Measurements from ENCODE around the gene LRRIQ3.
A peak's percentile ranks its signal among the peaks of the same experiment; 100 is the strongest.

LRRIQ3 gene, protein sequence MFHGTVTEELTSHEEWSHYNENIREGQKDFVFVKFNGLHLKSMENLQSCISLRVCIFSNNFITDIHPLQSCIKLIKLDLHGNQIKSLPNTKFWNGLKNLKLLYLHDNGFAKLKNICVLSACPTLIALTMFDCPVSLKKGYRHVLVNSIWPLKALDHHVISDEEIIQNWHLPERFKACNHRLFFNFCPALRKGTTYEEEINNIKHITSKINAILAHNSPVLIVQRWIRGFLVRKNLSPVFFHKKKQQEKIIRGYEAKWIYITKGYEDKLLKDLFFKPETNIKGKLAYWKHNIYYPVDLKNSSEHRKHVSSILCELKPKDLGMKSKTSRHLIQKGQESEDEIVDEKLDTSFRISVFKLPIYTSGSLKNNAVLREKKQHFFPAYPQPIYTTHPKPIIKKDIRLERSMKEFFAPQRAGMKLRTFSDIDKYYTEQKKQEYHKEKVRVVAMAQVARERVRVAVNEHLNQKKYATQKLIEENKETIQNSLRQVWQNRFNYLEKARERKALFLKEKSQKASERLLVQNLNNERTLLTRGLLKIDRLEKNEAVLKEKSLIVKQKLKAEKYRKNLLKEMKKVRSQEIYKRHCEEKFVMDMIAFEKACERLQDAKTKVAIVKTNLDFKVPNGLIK

GRCh38 chr1:74197657-74198552 is at the start of gene LRRIQ3, which contains the start of gene FPGT:
LRRIQ3 (minus strand) TSS chr1:74198176; CDS start chr1:74183684, 14,492 bp downstream.
FPGT (plus strand) TSS chr1:74198242; CDS start chr1:74198279, 37 bp downstream.
- peak within 1 kb of the TSS; percentile 75 for H3K27ac ChIP-seq (ENCODE audit: low read length)
- no peaks in the 10 kb centered on the region for H3K36me3 ChIP-seq (ENCODE audit: control insufficient read depth, low read depth, low read length)
- H3K9ac ChIP-seq (ENCODE audit: low read length), result peak within 1 kb of the TSS; percentile 67
- H3K4me1 ChIP-seq (ENCODE audit: control insufficient read depth, low read depth, low read length), result no peaks in the 10 kb centered on the region
- no peaks in the 10 kb centered on the region for H3K9me3 ChIP-seq (ENCODE audit: control insufficient read depth, low read depth, low read length)
- H3K27me3 ChIP-seq (ENCODE audit: control insufficient read depth, insufficient read depth, low read length), result no peaks in the 10 kb centered on the region
- H3K4me3 ChIP-seq (ENCODE audit: low read length), result peak within 1 kb of the TSS; percentile 84

DNA sequence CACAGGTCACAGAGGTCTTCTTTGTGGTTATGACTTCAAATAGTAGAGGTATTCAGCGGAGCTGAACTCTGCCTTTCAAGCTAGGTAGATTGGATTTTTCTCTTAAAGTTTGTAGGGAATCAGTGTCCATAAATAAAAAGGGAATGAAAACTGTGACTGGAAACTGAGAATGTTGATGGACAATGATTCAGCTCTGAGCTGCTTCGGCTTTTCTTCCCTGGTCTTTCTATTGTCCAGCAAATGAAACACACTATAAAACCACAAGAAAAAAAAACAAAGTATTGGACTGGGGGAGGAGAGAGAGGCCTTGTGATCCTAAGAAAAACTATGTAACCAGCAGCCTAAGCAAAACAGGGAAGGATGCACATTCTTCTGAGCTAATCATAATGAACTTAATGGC is 48.3 kb upstream of the LRRIQ3 start:
- Histone ChIP-seq H3K27me3 (ENCODE audit: control insufficient read depth, insufficient read depth, low read length) (peaks cover 26% of the 10 kb centered on the region), H3K27ac (ENCODE audit: low read length) (no peak overlapping the region), H3K9ac (ENCODE audit: low read length) (no peak overlapping the region), H3K9me3 (ENCODE audit: control insufficient read depth, low read depth, low read length) (peaks cover 6% of the 10 kb centered on the region), H3K4me3 (ENCODE audit: low read length) (no peak overlapping the region), H3K4me1 (ENCODE audit: control insufficient read depth, low read depth, low read length) (peaks cover 26% of the 10 kb centered on the region), H3K36me3 (ENCODE audit: control insufficient read depth, low read depth, low read length) (no peaks in the 10 kb centered on the region)

DNA sequence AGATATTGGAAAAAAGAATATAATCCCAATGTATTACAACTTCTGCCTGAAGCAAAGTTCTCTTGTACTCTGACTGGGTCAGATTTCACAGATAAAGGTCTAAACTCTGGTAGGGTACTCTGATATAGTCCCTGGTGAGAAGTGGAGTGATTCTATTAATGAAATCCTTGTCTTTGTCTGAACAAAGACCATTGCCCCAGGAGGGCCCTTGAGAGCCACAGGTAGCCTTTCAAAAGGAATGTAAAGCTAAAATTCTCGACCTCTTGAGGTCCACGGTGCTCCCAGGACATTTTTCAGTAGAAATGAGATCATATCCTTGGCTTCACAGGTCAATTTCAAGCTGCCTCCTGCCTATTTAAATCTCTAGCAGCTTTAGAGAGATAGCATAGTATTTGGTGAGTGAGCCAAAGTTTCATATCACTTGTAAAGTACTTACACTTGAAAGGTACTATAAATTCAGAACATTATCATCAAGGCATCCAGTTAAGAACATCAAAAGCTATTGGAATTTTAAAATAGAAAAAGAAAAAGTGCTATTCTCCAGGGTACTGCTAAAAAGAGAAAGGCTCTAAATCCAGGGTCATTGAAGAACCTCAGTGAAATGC is 47.3 kb upstream of the LRRIQ3 start:
- H3K4me1 ChIP-seq (ENCODE audit: control insufficient read depth, low read depth, low read length), result peaks cover 26% of the 10 kb centered on the region
- H3K9me3 ChIP-seq (ENCODE audit: control insufficient read depth, low read depth, low read length), result peaks cover 6% of the 10 kb centered on the region
- H3K27me3 ChIP-seq (ENCODE audit: control insufficient read depth, insufficient read depth, low read length), result peaks cover 26% of the 10 kb centered on the region
- H3K4me3 ChIP-seq (ENCODE audit: low read length), result peak overlapping the region; percentile 23
- H3K27ac ChIP-seq (ENCODE audit: low read length), result no peak overlapping the region
- no peaks in the 10 kb centered on the region for H3K36me3 ChIP-seq (ENCODE audit: control insufficient read depth, low read depth, low read length)
- H3K9ac ChIP-seq (ENCODE audit: low read length), result no peak overlapping the region

DNA sequence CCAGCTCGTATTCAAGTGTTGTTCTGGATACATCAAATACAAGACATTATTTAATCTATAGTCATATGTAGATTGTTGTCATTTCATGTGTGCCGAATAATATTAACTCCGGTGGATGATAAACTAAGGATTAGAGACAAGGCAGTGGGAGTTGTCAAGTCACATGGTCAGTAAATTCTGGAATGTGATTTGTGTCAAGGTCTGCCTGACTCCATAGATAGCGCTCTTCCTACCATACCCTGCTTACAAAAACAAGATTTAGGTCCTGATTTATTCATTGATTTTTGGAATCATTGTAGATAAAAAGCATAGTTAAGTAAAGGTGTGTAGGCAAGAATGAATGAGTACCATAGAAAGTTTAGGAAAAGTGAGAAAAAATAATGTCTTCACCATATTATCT is 39.8 kb upstream of the LRRIQ3 start:
- Histone ChIP-seq H3K9ac (ENCODE audit: low read length) (no peak overlapping the region), H3K27ac (ENCODE audit: low read length) (no peak overlapping the region), H3K4me3 (ENCODE audit: low read length) (no peak overlapping the region), H3K4me1 (ENCODE audit: control insufficient read depth, low read depth, low read length) (no peaks in the 10 kb centered on the region), H3K9me3 (ENCODE audit: control insufficient read depth, low read depth, low read length) (no peaks in the 10 kb centered on the region), H3K36me3 (ENCODE audit: control insufficient read depth, low read depth, low read length) (no peaks in the 10 kb centered on the region), H3K27me3 (ENCODE audit: control insufficient read depth, insufficient read depth, low read length) (no peaks in the 10 kb centered on the region)

DNA sequence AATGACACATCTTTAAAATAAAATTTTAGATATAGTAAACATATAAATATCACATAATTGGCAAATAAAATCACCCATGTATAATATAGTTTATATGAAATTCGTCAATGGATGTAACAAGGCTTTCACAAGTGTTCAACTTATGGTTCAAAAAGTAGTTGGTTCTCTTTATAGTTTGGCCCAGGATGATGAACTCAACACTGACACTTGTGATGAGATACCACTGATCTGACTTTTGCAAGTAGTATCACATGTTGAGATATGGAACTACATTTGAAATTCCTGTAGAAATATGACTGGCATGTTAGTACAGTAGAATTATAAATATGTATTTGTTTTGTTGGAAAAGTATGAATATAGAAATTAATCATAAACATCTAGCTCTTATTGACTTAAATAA is 39.1 kb upstream of the LRRIQ3 start:
- Histone ChIP-seq H3K9ac (ENCODE audit: low read length) (no peak overlapping the region), H3K27me3 (ENCODE audit: control insufficient read depth, insufficient read depth, low read length) (no peaks in the 10 kb centered on the region), H3K9me3 (ENCODE audit: control insufficient read depth, low read depth, low read length) (no peaks in the 10 kb centered on the region), H3K27ac (ENCODE audit: low read length) (no peak overlapping the region), H3K4me3 (ENCODE audit: low read length) (no peak overlapping the region), H3K4me1 (ENCODE audit: control insufficient read depth, low read depth, low read length) (no peaks in the 10 kb centered on the region), H3K36me3 (ENCODE audit: control insufficient read depth, low read depth, low read length) (no peaks in the 10 kb centered on the region)

DNA sequence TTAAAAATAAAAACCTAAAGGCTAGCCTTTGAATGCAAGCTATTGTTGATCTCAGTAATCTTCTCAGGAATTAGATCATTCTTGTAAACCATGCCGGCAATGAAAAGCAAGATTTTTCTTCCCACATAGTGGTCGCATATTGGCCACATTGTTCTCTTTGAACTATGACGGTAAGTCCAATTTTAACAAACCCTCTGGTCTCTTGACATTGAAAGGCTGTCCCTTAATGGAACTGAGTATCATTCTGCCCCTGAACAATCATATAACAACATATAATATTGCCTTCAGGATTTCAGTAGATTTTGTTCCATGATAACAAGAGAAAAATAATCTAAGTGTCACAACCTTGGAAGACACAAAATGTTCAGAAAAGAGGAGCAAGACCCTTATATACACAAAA is 38.5 kb upstream of the LRRIQ3 start:
- no peaks in the 10 kb centered on the region for H3K4me1 ChIP-seq (ENCODE audit: control insufficient read depth, low read depth, low read length)
- H3K9ac ChIP-seq (ENCODE audit: low read length), result no peak overlapping the region
- no peaks in the 10 kb centered on the region for H3K27me3 ChIP-seq (ENCODE audit: control insufficient read depth, insufficient read depth, low read length)
- H3K36me3 ChIP-seq (ENCODE audit: control insufficient read depth, low read depth, low read length), result no peaks in the 10 kb centered on the region
- H3K27ac ChIP-seq (ENCODE audit: low read length), result no peak overlapping the region
- H3K9me3 ChIP-seq (ENCODE audit: control insufficient read depth, low read depth, low read length), result no peaks in the 10 kb centered on the region
- no peak overlapping the region for H3K4me3 ChIP-seq (ENCODE audit: low read length)

- H3K27me3 ChIP-seq (ENCODE audit: control insufficient read depth, insufficient read depth, low read length), result no peaks in the 10 kb centered on the region
- no peaks in the 10 kb centered on the region for H3K4me1 ChIP-seq (ENCODE audit: control insufficient read depth, low read depth, low read length)
- H3K4me3 ChIP-seq (ENCODE audit: low read length), result no peak within 1 kb of the TSS
- H3K36me3 ChIP-seq (ENCODE audit: control insufficient read depth, low read depth, low read length), result no peaks in the 10 kb centered on the region
- no peak within 1 kb of the TSS for H3K9ac ChIP-seq (ENCODE audit: low read length)
- no peaks in the 10 kb centered on the region for H3K9me3 ChIP-seq (ENCODE audit: control insufficient read depth, low read depth, low read length)
- H3K27ac ChIP-seq (ENCODE audit: low read length), result no peak within 1 kb of the TSS
These were observed 37.2 kb upstream of the LRRIQ3 start, which contains the start of gene TNNI3K for GRCh38 chr1:74235153-74235552. TNNI3K (plus strand) TSS chr1:74235387; CDS start chr1:74235452, 65 bp downstream.

GRCh38 chr1:74223453-74223852 is 25.5 kb upstream of the LRRIQ3 start:
- no peak overlapping the region for H3K4me3 ChIP-seq (ENCODE audit: low read length)
- no peak overlapping the region for H3K9ac ChIP-seq (ENCODE audit: low read length)
- no peaks in the 10 kb centered on the region for H3K4me1 ChIP-seq (ENCODE audit: control insufficient read depth, low read depth, low read length)
- H3K9me3 ChIP-seq (ENCODE audit: control insufficient read depth, low read depth, low read length), result peaks cover 3% of the 10 kb centered on the region
- H3K36me3 ChIP-seq (ENCODE audit: control insufficient read depth, low read depth, low read length), result no peaks in the 10 kb centered on the region
- no peak overlapping the region for H3K27ac ChIP-seq (ENCODE audit: low read length)
- no peaks in the 10 kb centered on the region for H3K27me3 ChIP-seq (ENCODE audit: control insufficient read depth, insufficient read depth, low read length)

- Histone ChIP-seq H3K9ac (ENCODE audit: low read length) (no peak overlapping the region), H3K4me1 (ENCODE audit: control insufficient read depth, low read depth, low read length) (no peaks in the 10 kb centered on the region), H3K27ac (ENCODE audit: low read length) (no peak overlapping the region), H3K9me3 (ENCODE audit: control insufficient read depth, low read depth, low read length) (no peaks in the 10 kb centered on the region), H3K27me3 (ENCODE audit: control insufficient read depth, insufficient read depth, low read length) (no peaks in the 10 kb centered on the region), H3K4me3 (ENCODE audit: low read length) (no peak overlapping the region), H3K36me3 (ENCODE audit: control insufficient read depth, low read depth, low read length) (no peaks in the 10 kb centered on the region)
These were observed 24.7 kb upstream of the LRRIQ3 start for GRCh38 chr1:74222701-74223100.

- Histone ChIP-seq H3K9ac (ENCODE audit: low read length) (no peak overlapping the region), H3K27ac (ENCODE audit: low read length) (no peak overlapping the region), H3K27me3 (ENCODE audit: control insufficient read depth, insufficient read depth, low read length) (no peaks in the 10 kb centered on the region), H3K36me3 (ENCODE audit: control insufficient read depth, low read depth, low read length) (no peaks in the 10 kb centered on the region), H3K4me3 (ENCODE audit: low read length) (no peak overlapping the region), H3K4me1 (ENCODE audit: control insufficient read depth, low read depth, low read length) (no peaks in the 10 kb centered on the region), H3K9me3 (ENCODE audit: control insufficient read depth, low read depth, low read length) (no peaks in the 10 kb centered on the region)
These were observed 17.3 kb upstream of the LRRIQ3 start for GRCh38 chr1:74215229-74215628.

DNA sequence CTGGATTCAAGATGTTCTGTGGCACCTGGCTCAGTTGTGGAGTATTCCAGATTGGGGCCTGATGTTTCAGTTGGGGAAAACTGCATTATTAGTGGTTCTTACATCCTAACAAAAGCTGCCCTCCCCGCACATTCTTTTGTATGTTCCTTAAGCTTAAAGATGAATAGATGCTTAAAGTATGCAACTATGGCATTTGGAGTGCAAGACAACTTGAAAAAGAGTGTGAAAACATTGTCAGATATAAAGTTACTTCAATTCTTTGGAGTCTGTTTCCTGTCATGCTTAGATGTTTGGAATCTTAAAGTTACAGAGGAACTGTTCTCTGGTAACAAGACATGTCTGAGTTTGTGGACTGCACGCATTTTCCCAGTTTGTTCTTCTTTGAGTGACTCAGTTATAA is 7.3 kb upstream of the LRRIQ3 start:
- Histone ChIP-seq H3K9me3 (ENCODE audit: control insufficient read depth, low read depth, low read length) (no peaks in the 10 kb centered on the region), H3K4me3 (ENCODE audit: low read length) (no peak overlapping the region)

More for the DNA sequence above, 7.3 kb upstream of the LRRIQ3 start:
- no peaks in the 10 kb centered on the region for H3K27me3 ChIP-seq (ENCODE audit: control insufficient read depth, insufficient read depth, low read length)
- H3K27ac ChIP-seq (ENCODE audit: low read length), result no peak overlapping the region
- no peaks in the 10 kb centered on the region for H3K36me3 ChIP-seq (ENCODE audit: control insufficient read depth, low read depth, low read length)
- H3K4me1 ChIP-seq (ENCODE audit: control insufficient read depth, low read depth, low read length), result no peaks in the 10 kb centered on the region
- H3K9ac ChIP-seq (ENCODE audit: low read length), result no peak overlapping the region

Measured in iPS-18a (cell line).